Hematopoietic multipotent progenitor cell treated with erythropoietin and hydrocortisone succinate and interleukin-3 and kit ligand, for 17 days (in vitro differentiated cells): ENCODE measurements around the gene C11orf71.

Experiments
- DNase-seq: peaks from one replicate; pipeline ENCODE4 v3.0.0-alpha.2; 2015; ENCODE audit warnings: low spot score

Gene C11orf71

GRCh38 chr11:114400216-114400914 is at the start of gene C11orf71, which contains the start of gene RBM7:
Gene C11orf71, minus strand, starts transcription at chr11:114400511. Its CDS starts 180 bp downstream, at chr11:114400331.
Gene RBM7, plus strand, starts transcription at chr11:114400666. Its CDS starts 6 bp downstream, at chr11:114400672.
- peak; percentile 99 for DNase-seq

GRCh38 chr11:114449845-114450244 is 49.5 kb upstream of the C11orf71 start:
- peak; percentile 87 for DNase-seq

GRCh38 chr11:114448749-114449482 is 48.6 kb upstream of the C11orf71 start:
- peak; percentile 68 for DNase-seq

GRCh38 chr11:114447892-114448291 is 47.6 kb upstream of the C11orf71 start:
- DNase-seq: peak; percentile 61

- DNase-seq: no peak
Measured at GRCh38 chr11:114447444-114447843, 47.1 kb upstream of the C11orf71 start.

- DNase-seq: peak; percentile 71
Measured at GRCh38 chr11:114442536-114442935, 42.2 kb upstream of the C11orf71 start.

- no peak for DNase-seq
Measured at GRCh38 chr11:114441921-114442320, 41.6 kb upstream of the C11orf71 start.

- DNase-seq: peak; percentile 85
Measured at GRCh38 chr11:114440971-114441763, 40.9 kb upstream of the C11orf71 start.

GRCh38 chr11:114440121-114440860 is 40.0 kb upstream of the C11orf71 start:
- peak; percentile 85 for DNase-seq

GRCh38 chr11:114439229-114440120 is 39.2 kb upstream of the C11orf71 start, which contains the start of gene REXO2:
Gene REXO2, plus strand, starts transcription at chr11:114439467. Its CDS starts 62 bp downstream, at chr11:114439529.
- peak; percentile 98 for DNase-seq

GRCh38 chr11:114438303-114438702 is 38.0 kb upstream of the C11orf71 start:
- DNase-seq: peak; percentile 17

GRCh38 chr11:114433376-114433775 is 33.1 kb upstream of the C11orf71 start:
- no peak for DNase-seq

- DNase-seq: no peak
Measured at GRCh38 chr11:114432893-114433292, 32.6 kb upstream of the C11orf71 start.

GRCh38 chr11:114430290-114430689 is 30.0 kb upstream of the C11orf71 start:
- DNase-seq: no peak

- DNase-seq: no peak
Measured at GRCh38 chr11:114426280-114426679, 26.0 kb upstream of the C11orf71 start.

- no peak for DNase-seq
Measured at GRCh38 chr11:114416441-114416961, 16.2 kb upstream of the C11orf71 start.

GRCh38 chr11:114413958-114414357 is 13.6 kb upstream of the C11orf71 start:
- DNase-seq: no peak

GRCh38 chr11:114412946-114413345 is 12.6 kb upstream of the C11orf71 start:
- no peak for DNase-seq

- DNase-seq: no peak
Measured at GRCh38 chr11:114401311-114401710, 1.0 kb upstream of the C11orf71 start.

GRCh38 chr11:114400915-114401223 is 558 bp upstream of the C11orf71 start:
- no peak for DNase-seq
